HepG2 (cell line): ENCODE data around the gene PLA2G12B.
A peak's percentile ranks its signal among the peaks of the same experiment; 100 is the strongest.

Source experiments
- CEBPB ChIP-seq: IDR thresholded peaks from 2 replicates; pipeline ENCODE4 v1.6.1; 2011; ENCODE audit warnings: low read depth, low read length, improper control_type of control experiment, borderline replicate concordance
- EP300 ChIP-seq, 3 experiments: sonication (generic) in 1 of 3; formaldehyde crosslinking in 1 of 3; IDR thresholded peaks; 2 replicates each; pipeline versions ENCODE4 v1.5.1 to v1.6.1; 2011 to 2020; ENCODE audit warnings: low read depth in 2 of 3, low read length in 2 of 3, borderline replicate concordance in 1 of 3, improper control_type of control experiment in 1 of 3, mild to moderate bottlenecking in 1 of 3, missing genetic modification reagents in 1 of 3, moderate library complexity in 1 of 3
- HOXA7 ChIP-seq: sonication (generic); formaldehyde crosslinking; IDR thresholded peaks from 2 replicates; pipeline ENCODE4 v1.8.1; 2022; ENCODE audit warnings: mild to moderate bottlenecking, missing genetic modification reagents, moderate library complexity
- KLF16 ChIP-seq, 2 experiments: sonication (generic) in 1 of 2; formaldehyde crosslinking in 1 of 2; IDR thresholded peaks; 2 replicates each; pipeline versions ENCODE4 v1.6.1 to v1.8.0; 2016 to 2023; ENCODE audit warnings: missing genetic modification reagents in 2 of 2, missing compliant biosample characterization in 1 of 2
- MXI1 ChIP-seq: IDR thresholded peaks from 3 replicates; pipeline ENCODE4 v1.6.1; 2012; ENCODE audit warnings: low read depth, low read length, inconsistent platforms, borderline replicate concordance
- NR2F2 ChIP-seq: IDR thresholded peaks from 2 replicates; pipeline ENCODE4 v1.6.1; 2012; ENCODE audit warnings: low read depth, inconsistent platforms, borderline replicate concordance
- POLR2A ChIP-seq, 2 experiments: IDR thresholded peaks; 2 replicates each; pipeline ENCODE4 v1.6.1; 2011; ENCODE audit warnings: low read depth in 2 of 2, low read length in 2 of 2, mild to moderate bottlenecking in 1 of 2, moderate library complexity in 1 of 2; ENCODE audit not compliant: insufficient read depth in 1 of 2
- POLR2AphosphoS5 ChIP-seq: IDR thresholded peaks from 2 replicates; pipeline ENCODE4 v1.6.1; 2012; ENCODE audit warnings: low read depth, low read length
- RNF2 ChIP-seq: fragments of 450-650 bp; conservative IDR thresholded peaks from 2 replicates; pipeline ENCODE4 v1.6.1; 2016; ENCODE audit warnings: low read depth
- SP1 ChIP-seq, 2 experiments: fragments of 450-650 bp in 1 of 2; sonication (generic) in 1 of 2; formaldehyde crosslinking in 1 of 2; IDR thresholded peaks; 2 replicates each; pipeline versions ENCODE4 v1.4.0 to v1.6.1; 2016 to 2020; ENCODE audit warnings: missing genetic modification reagents in 1 of 2
- TEAD2 ChIP-seq: sonication (generic); formaldehyde crosslinking; IDR thresholded peaks from 2 replicates; pipeline ENCODE4 v1.9.0; 2021; ENCODE audit warnings: missing genetic modification reagents
- ZNF20 ChIP-seq: sonication (generic); formaldehyde crosslinking; IDR thresholded peaks from 2 replicates; pipeline ENCODE4 v1.4.0; 2020; ENCODE audit warnings: mild to moderate bottlenecking, moderate library complexity, missing genetic modification reagents
- ZSCAN29 ChIP-seq: sonication (generic); formaldehyde crosslinking; conservative IDR thresholded peaks from 2 replicates; pipeline ENCODE4 v1.4.0; 2020; ENCODE audit warnings: mild to moderate bottlenecking, missing genetic modification reagents

GRCh38 chr10:72954596-72955554 lies at the start of gene PLA2G12B:
- no peak for TF ChIP-seq ZNF20 (CRISPR knock-in tag)
- TF ChIP-seq POLR2AphosphoS5 = peak; percentile 55; the same call in 1 of the 2 replicates
- TF ChIP-seq HOXA7 (CRISPR knock-in tag) = no peak
- no peak for TF ChIP-seq CEBPB
- TF ChIP-seq POLR2A (IDR thresholded peaks at IDR 0.05; ENCODE audit: insufficient read depth in 1 of 2, low read depth in 2 of 2, low read length in 2 of 2) = peak; percentile 33 to 55; a peak in 1 of 4 replicates
- no peak for TF ChIP-seq TEAD2 (CRISPR knock-in tag)
- no peak for TF ChIP-seq RNF2
- no peak for TF ChIP-seq EP300 (IDR thresholded peaks at IDR 0.05; ENCODE audit: low read depth in 2 of 2, low read length in 2 of 2)
- TF ChIP-seq EP300 (CRISPR knock-in tag; IDR thresholded peaks at IDR 0.05; ENCODE audit: borderline replicate concordance) = no peak
- TF ChIP-seq NR2F2 = no peak
- TF ChIP-seq MXI1 = no peak
- no peak for TF ChIP-seq KLF16 (CRISPR knock-in tag; IDR thresholded peaks at IDR 0.05)
- no peak for TF ChIP-seq SP1 (IDR thresholded peaks at IDR 0.05)
- no peak for TF ChIP-seq SP1 (CRISPR knock-in tag; IDR thresholded peaks at IDR 0.05)
- TF ChIP-seq ZSCAN29 (CRISPR knock-in tag) = no peak; the same call in 1 of the 2 replicates
